ENCODE measurements around the gene SMIM20.

Gene SMIM20

DNA sequence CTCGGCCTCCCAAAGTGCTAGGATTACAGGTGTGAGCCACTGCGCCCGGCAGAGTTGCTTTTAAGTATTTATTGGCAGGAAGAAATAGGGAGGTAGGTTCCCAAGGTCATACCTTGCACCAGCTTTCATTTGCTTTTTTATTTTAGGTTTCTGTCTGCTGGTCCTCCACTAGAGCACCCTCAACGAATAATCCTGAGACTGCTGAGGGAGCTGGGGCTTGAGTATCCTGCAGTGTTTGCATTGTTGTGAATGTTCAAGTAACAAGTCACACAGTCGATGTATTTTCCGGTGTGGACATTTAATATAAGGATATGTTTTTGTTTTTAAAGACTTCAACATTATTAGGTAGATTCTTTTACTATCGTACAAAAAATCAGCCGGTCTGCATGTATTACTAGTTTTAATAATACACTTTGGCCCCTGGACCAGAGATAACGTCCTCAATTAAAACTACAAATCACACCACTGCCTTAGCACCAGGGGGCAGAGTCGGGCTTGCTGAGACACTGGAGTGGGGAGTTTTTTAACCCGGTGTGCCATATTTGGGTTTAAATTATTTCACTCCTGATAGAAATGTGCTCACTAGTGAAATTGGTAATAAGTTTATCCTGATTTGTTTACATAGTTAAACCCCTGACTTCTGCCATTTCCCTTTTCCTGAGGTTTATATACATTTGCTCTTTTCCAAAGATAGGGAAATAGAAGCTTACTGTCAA, 11.6 kb downstream of the SMIM20 start:
- no peak for DNase-seq (ENCODE audit: low read depth in 2 of 2, low spot score in 1 of 2)

GRCh38 chr4:25926462-25926861, 12.4 kb downstream of the SMIM20 start:
- DNase-seq (ENCODE audit: low read depth in 2 of 2, low spot score in 1 of 2), result no peak

DNA sequence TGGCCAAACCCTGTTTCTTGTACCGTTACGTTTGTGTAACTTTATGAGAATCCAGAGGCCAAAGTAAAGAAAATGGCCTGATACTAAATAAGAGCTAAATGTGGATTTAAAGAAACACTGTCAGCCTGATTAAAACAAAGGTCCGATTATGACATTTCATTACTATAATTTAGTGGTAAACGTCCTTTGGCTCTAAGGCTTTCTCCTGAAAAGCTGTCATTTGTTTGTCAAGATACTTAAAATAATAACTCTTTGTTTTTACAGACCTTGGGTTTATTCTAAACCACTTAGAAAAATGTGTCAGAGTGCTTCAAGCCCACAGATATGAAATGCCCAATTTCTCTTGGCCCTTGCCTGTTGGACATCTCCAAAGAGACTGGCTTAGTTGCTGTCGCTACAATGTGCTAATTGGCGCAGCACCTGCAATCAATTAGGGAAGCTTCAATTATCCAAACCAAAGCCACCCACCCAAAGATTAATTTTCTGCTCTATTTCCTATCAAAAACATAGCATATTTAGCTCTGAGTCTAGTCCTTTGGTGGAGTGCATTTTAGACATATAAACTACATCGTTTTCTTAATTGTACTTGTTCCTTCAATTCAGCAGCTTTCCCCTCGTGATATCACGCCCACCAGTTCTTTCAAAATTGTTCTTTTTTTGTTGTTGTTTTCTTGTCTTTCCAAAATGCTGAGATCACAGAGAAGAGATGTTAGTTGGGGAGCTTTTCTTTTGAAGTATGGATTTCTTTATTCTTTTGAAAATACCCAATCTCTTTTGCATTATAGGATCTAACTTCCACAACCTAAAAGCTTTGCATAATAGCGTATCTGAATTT, 13.6 kb downstream of the SMIM20 start:
- no peak for DNase-seq (ENCODE audit: low read depth in 2 of 2, low spot score in 1 of 2)

- no peak for DNase-seq (ENCODE audit: low read depth in 2 of 2, low spot score in 1 of 2)
Observed at GRCh38 chr4:25928379-25929297, 14.6 kb downstream of the SMIM20 start.

DNA sequence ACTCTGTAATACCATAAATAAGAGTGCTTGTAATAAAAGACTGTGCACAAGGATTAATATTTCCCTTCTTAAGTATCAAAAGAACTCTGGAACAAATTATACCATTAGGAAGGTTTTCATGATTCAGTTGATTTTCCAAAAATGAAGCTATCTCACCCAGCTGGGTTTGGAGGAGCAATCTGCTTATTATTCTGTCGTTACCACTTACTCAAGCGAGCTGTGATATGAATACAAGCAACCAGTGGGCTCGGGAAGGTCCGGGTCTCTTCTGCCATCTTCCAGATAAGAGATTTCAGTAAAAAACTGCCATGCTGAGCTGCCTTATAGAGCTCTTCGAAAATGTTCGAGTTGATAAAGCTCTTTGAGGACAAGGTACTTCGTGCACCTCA, 15.3 kb downstream of the SMIM20 start:
- DNase-seq (ENCODE audit: low read depth in 2 of 2, low spot score in 1 of 2), result no peak

DNA sequence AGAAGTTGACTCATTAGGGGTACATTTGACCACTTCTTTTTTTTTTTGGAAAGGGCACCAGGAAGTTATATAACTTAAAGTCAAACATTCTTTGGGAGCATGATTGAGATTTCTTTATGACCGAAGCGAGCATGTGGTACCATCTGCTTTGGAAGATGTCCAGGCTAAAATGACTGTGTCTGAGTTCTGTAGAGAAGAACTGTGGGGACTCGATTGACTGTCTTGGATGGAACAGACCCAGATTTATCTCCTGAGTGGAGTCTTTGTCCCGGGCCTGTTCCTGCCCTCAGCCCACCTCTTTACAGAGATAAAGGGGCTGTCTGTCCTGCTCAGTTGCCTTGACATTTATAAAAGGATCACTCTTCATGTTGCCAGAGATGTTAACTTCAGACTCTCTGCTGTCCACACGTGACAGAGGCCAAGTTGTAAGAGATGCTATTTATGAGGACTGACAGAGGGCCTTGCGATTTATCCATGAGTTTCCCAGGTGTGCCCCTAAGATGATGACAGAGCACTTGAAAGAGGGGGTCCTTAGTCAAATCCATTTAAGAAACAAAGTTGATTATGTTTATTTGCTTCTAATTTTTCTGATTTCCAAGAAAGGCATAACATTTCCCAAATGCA, 16.8 kb downstream of the SMIM20 start:
- DNase-seq (ENCODE audit: low read depth in 2 of 2, low spot score in 1 of 2), result no peak

DNA sequence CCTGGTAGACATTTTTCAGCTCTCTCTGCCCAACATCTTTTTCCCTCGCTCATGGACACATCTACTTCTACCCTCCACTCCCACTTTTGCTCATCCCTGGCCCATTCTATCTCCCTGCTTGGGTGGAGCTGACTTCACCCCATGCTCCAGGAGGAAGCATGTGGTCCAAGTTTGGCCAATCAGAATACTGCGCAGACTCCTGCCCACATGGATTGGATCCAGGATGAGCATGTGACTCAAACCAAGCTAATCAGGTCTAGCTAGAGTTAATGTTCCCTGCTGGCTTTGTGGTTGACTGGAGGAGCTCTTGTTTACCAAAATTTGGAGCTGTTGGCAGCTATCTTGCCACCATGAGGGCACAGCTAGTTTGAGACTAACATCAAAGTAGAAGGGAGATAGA, 22.7 kb downstream of the SMIM20 start:
- no peak for DNase-seq (ENCODE audit: low read depth in 2 of 2, low spot score in 1 of 2)

GRCh38 chr4:25937801-25938200, 23.8 kb downstream of the SMIM20 start:
- DNase-seq (ENCODE audit: low read depth in 2 of 2, low spot score in 1 of 2), result no peak

GRCh38 chr4:25938366-25938765, 24.3 kb downstream of the SMIM20 start:
- no peak for DNase-seq (ENCODE audit: low read depth in 2 of 2, low spot score in 1 of 2)

DNA sequence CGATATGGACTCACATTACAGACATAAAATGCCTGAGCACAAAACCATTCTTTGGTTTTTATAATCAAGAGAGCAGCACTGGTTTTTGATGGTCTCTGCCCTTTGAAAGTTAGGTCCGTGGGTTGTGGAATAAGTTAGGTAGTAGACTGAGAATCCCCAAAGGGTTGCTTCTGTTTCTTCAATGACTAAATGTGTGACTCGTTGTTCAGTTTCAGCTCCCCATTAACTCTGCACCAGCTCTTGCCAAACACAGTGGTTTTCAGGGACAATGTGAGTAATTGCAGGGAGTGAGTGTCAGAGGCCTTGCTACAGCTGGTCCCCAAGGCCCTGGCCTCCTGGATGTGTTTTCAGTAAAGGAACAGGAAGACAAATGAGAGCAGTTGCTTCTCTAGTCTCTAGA, 24.8 kb downstream of the SMIM20 start:
- no peak for DNase-seq (ENCODE audit: low read depth in 2 of 2, low spot score in 1 of 2)

- no peak for DNase-seq (ENCODE audit: low read depth in 2 of 2, low spot score in 1 of 2)
Observed at GRCh38 chr4:25939330-25939729, 25.3 kb downstream of the SMIM20 start.

DNA sequence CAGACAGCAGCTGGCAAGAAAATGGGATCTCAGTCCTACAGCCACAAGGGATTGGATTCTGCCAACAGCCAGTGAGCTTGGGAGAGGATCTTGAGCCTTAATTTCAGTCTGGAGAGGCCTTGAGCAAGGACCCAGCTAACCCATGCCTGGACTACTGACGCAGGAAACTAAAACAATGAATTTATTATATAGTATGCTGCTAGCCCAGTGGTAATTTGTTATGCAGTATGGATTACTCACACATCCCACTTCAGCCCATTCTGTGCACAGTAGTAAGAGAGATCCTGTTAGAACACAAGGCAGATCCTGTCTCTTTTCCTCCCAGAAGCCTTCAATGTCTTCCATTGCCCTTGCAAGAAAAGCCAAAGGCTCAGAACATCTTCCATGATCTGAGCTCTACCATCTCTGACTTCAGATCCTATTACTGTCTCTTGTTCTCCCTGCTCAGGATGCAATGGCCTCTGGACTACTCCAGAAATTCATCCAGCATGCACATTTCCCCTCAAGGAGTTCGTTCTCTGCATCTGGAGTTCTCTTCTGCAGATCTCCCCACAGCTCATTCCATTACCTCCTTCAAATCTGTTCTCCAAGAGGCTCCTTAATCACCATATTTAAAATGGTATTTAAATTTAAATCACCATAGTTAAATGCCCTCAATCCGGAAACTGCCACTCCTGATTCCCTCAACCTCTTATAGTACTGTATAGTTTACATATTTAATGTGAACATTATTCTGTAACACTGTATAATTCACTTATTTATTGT, 27.6 kb downstream of the SMIM20 start:
- no peak for DNase-seq (ENCODE audit: low read depth in 2 of 2, low spot score in 1 of 2)

DNA sequence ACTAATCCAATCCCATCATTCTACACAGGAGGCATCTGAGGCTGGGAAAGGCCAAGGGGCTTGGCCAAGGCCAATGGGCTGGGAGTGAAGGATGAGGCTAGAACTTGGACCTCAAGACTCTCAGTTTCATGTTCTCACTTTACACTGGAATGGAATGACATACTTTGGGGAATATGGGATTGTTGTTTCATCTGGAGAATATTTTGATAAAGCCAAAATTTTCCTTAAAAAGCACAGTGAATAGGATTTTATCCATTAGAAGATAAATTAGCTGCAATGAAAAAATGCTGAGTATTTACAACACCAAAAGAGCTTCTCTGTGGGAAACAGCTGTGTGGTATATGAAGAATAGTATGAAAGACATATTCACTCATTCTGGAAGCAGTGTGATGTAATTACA, 29.3 kb downstream of the SMIM20 start:
- no peak for DNase-seq (ENCODE audit: low read depth in 2 of 2, low spot score in 1 of 2)

GRCh38 chr4:25943805-25944204, 29.8 kb downstream of the SMIM20 start:
- DNase-seq (ENCODE audit: low read depth in 2 of 2, low spot score in 1 of 2), result no peak

GRCh38 chr4:25948051-25948450, 34.0 kb downstream of the SMIM20 start:
- no peak for DNase-seq (ENCODE audit: low read depth in 2 of 2, low spot score in 1 of 2)

DNA sequence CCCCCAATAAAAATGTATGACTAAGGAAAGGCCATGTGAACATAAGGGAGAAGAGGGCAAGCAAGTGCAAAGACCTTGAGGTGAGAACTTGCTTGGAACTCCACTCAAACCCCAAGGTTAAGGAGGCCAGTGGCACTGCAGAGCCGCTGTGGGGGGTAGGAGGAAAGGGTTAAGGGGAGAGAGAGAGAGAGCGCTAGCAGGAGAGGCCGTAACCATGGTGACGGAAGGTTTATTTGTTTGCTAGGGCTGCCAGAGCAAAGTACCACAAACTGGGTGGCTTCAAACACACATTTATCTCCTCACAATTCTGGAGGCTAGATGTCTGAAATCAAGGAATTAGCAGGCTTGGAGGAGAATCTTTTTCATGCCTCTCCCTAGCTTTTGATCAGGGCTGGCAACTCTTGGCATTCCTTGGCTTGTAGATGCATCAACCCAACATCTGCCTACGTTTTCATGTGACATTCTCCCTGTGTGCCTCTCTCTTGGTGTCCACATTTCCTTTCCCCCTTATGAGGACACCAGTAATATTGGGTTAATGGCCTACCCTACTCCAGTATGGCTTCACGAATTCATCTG, 35.2 kb downstream of the SMIM20 start:
- DNase-seq (ENCODE audit: low read depth in 2 of 2, low spot score in 1 of 2), result no peak

DNA sequence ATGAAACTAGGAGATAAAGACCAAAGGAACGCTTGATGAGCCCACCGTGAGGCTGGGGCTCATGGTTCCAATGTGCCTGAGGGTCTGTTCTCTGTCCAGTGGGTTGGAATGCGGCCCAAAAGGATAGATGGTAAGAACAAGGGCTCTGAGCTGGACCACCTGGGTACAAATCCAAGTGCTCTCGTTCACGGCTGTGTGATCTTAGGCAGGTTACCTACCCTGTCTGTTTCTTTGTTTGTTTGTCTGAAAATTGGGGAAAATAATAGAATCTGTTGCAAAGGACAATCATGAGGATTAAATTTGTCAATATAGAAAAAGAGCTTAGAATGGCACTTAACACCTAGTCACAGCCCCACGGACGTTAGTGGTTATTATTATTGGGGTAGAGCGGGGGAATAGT, 36.0 kb downstream of the SMIM20 start:
- no peak for DNase-seq (ENCODE audit: low read depth in 2 of 2, low spot score in 1 of 2)

DNA sequence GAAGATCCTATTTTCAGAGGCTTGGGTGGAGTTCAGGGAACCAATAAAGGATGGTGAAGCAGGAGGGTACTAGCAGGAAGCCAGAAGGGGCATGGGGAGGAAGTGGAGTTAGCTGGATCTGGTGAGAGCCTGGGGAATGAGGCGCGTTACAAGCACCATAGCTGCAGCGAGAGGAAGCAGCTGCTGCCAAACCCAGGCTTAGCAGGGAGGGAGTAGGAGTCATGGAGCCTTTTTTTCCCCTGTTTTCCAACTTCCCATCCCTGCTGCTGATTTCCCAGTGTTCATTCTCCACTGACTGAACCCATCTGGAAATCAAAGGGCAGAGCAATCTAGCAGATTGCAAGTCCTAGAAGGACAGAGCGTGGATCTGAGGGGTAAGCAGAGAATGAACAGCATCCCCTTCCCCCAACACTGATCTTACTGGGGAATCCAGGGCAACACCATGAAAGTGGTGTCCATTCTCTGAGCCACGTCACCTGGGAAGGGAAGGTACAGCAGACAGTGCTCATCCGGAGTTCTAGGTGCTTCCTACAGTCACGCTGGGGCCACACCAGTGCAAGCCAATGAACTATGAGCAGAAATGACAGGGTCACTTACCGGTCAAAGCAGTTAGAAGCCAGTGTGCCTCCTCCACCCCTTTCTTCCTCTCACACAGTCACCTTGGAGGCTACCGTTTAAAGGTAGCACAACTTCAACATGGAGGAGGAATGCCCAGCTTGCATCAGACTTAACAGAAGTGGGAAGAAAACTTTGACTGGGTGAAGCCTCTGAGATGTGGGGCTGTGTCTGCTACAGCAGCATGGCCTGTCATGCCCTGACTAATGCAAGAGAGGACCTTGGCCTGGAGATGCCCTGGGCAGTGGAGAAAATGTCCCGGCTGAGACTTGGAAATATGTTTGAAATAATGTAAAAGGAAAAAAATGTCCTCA, 36.7 kb downstream of the SMIM20 start:
- no peak for DNase-seq (ENCODE audit: low read depth in 2 of 2, low spot score in 1 of 2)

- DNase-seq (ENCODE audit: low read depth in 2 of 2, low spot score in 1 of 2), result no peak
Observed at GRCh38 chr4:25951390-25951952, 37.5 kb downstream of the SMIM20 start.

Data from stimulated activated CD8-positive, alpha-beta memory T cell treated with anti-CD3 and anti-CD28 coated beads, Interleukin-4, amount 100 ng/mL, for 4 hours (primary cell).